Measurements from ENCODE around the gene GTF3C4.
A peak's percentile ranks its signal among the peaks of the same experiment; 100 is the strongest.
"Not testable (repeated sequence)": the region's sequence is repeated elsewhere in the genome, so short reads cannot be mapped to it uniquely, and the experiment has no call there.

Gene GTF3C4

GRCh38 chr9:132708239-132708638 is 38.0 kb downstream of the GTF3C4 start:
- no peak for DNase-seq

GRCh38 chr9:132708769-132709430 is 38.6 kb downstream of the GTF3C4 start:
- no peak for DNase-seq

GRCh38 chr9:132710333-132710732 is 40.1 kb downstream of the GTF3C4 start:
- no peak for DNase-seq

GRCh38 chr9:132711152-132711551 is 40.9 kb downstream of the GTF3C4 start:
- DNase-seq: not testable (repeated sequence)

- DNase-seq: no peak
Observed at GRCh38 chr9:132711846-132712245, 41.6 kb downstream of the GTF3C4 start.

- no peak for DNase-seq
Observed at GRCh38 chr9:132712753-132713152, 42.5 kb downstream of the GTF3C4 start.

- DNase-seq: no peak
Observed at GRCh38 chr9:132716007-132716406, 45.7 kb downstream of the GTF3C4 start.

GRCh38 chr9:132717326-132717945 is 47.2 kb downstream of the GTF3C4 start:
- no peak for DNase-seq

GRCh38 chr9:132718381-132718928 is 48.2 kb downstream of the GTF3C4 start:
- DNase-seq: not testable (repeated sequence)

GRCh38 chr9:132721661-132722060 is 51.4 kb downstream of the GTF3C4 start:
- DNase-seq: no peak

GRCh38 chr9:132722564-132723065 is 52.4 kb downstream of the GTF3C4 start:
- no peak for DNase-seq

GRCh38 chr9:132723809-132724208 is 53.5 kb downstream of the GTF3C4 start:
- DNase-seq: no peak

GRCh38 chr9:132725306-132725705 is 55.0 kb downstream of the GTF3C4 start:
- no peak for DNase-seq

- no peak for DNase-seq
Observed at GRCh38 chr9:132726576-132727130, 56.4 kb downstream of the GTF3C4 start.

GRCh38 chr9:132728071-132728470 is 57.8 kb downstream of the GTF3C4 start:
- no peak for DNase-seq

- no peak for DNase-seq
Observed at GRCh38 chr9:132728497-132728896, 58.2 kb downstream of the GTF3C4 start.

- no peak for DNase-seq
Observed at GRCh38 chr9:132729235-132729890, 59.1 kb downstream of the GTF3C4 start.

GRCh38 chr9:132730054-132731033 is 60.1 kb downstream of the GTF3C4 start:
- no peak for DNase-seq

- DNase-seq: no peak
Observed at GRCh38 chr9:132731230-132731629, 61.0 kb downstream of the GTF3C4 start.

- DNase-seq: no peak
Observed at GRCh38 chr9:132732326-132733259, 62.3 kb downstream of the GTF3C4 start.

GRCh38 chr9:132733260-132733815 is 63.1 kb downstream of the GTF3C4 start:
- DNase-seq: peak; percentile 12
